ENCODE results near the gene PTPRK. TPM values are rescaled to one million over a fixed set of nuclear protein-coding genes. Genes with fewer than 3 reads are reported as not detected.

The PTPRK gene
- total and polyA plus RNA-seq, 2 experiments from 2014 or later: 26.9 to 56.4 TPM

GRCh38 chr6:128421788-128422187, 98.6 kb downstream of the PTPRK start:
- H3K9me2 ChIP-seq (ENCODE audit: insufficient read depth): no peaks in the 10 kb centered on the region
- DNase-seq (ENCODE audit: low spot score) (no peak), ATAC-seq (no peak)
- H4K20me1 ChIP-seq (replicated peaks; ENCODE audit: insufficient read depth): peaks cover 6% of the 10 kb centered on the region; the same call in 1 of the 2 replicates
- H3K27me3 ChIP-seq (ENCODE audit: insufficient read depth): no peaks in the 10 kb centered on the region
- Mint-ChIP-seq H3K27me3 (ENCODE audit: insufficient read depth, low read depth, poor library complexity) (no peaks in the 10 kb centered on the region), H3K36me3 (ENCODE audit: low read depth) (peaks cover 2% of the 10 kb centered on the region; the same call in 1 of the 3 replicates), H3K4me3 (no peak overlapping the region), H3K9me3 (no peaks in the 10 kb centered on the region), H3K4me1 (peaks cover 10% of the 10 kb centered on the region), H3K27ac (no peak overlapping the region; the same call in 1 of the 2 replicates)
- no peaks in the 10 kb centered on the region for H3K36me3 ChIP-seq (ENCODE audit: insufficient read depth)
- no peak overlapping the region for H3K4me3 ChIP-seq
- no peaks in the 10 kb centered on the region for H3F3A ChIP-seq (replicated peaks; ENCODE audit: low read depth)
- H3K4me2 ChIP-seq: no peak overlapping the region
- peaks cover 44% of the 10 kb centered on the region for H3K79me2 ChIP-seq (replicated peaks; ENCODE audit: insufficient read depth)
- H3K4me1 ChIP-seq (ENCODE audit: insufficient read depth): 0 out of 2 replicates have a peak, but pooled peaks cover 6% of the 10 kb centered on the region
- no peak overlapping the region for H2AFZ ChIP-seq
- H3K27ac ChIP-seq (ENCODE audit: low read depth): no peak overlapping the region
- no peak for TF ChIP-seq ETS1 (IDR thresholded peaks at IDR 0.05)
- no peak for TF ChIP-seq ZNF114 (CRISPR knock-in tag; IDR thresholded peaks at IDR 0.05)
- no peak for TF ChIP-seq CTCF (conservative IDR thresholded peaks at IDR 0.05; ENCODE audit: low read depth in 2 of 2)
- no peak for TF ChIP-seq ZNF331 (CRISPR knock-in tag; IDR thresholded peaks at IDR 0.05; ENCODE audit: low read depth)
- TF ChIP-seq POLR2AphosphoS5 (IDR thresholded peaks at IDR 0.05; ENCODE audit: low read depth): no peak
- TF ChIP-seq EZH2phosphoT487 (IDR thresholded peaks at IDR 0.05; ENCODE audit: unreplicated experiment): no peak
- no peak for TF ChIP-seq EZH2 (IDR thresholded peaks at IDR 0.05; ENCODE audit: low read depth, unreplicated experiment)
- no peak for TF ChIP-seq STAT1 (IDR thresholded peaks at IDR 0.05; ENCODE audit: unreplicated experiment)
- no peak for TF ChIP-seq NANOG (IDR thresholded peaks at IDR 0.05; ENCODE audit: borderline replicate concordance)
- TF ChIP-seq JUNB (IDR thresholded peaks at IDR 0.05; ENCODE audit: unreplicated experiment): no peak

- Histone ChIP-seq H3K27ac (ENCODE audit: low read depth) (no peak overlapping the region), H3K4me3 (no peak overlapping the region), H3K27me3 (ENCODE audit: insufficient read depth) (no peaks in the 10 kb centered on the region), H4K20me1 (replicated peaks; ENCODE audit: insufficient read depth) (0 out of 2 replicates have a peak, but pooled peaks cover 6% of the 10 kb centered on the region), H3F3A (replicated peaks; ENCODE audit: low read depth) (no peaks in the 10 kb centered on the region), H3K36me3 (ENCODE audit: insufficient read depth) (no peaks in the 10 kb centered on the region), H2AFZ (no peak overlapping the region), H3K4me1 (ENCODE audit: insufficient read depth) (peaks cover 6% of the 10 kb centered on the region; the same call in 1 of the 2 replicates), H3K9me2 (ENCODE audit: insufficient read depth) (no peaks in the 10 kb centered on the region), H3K79me2 (replicated peaks; ENCODE audit: insufficient read depth) (peaks cover 45% of the 10 kb centered on the region), H3K4me2 (no peak overlapping the region)
- ATAC-seq (no peak), DNase-seq (ENCODE audit: low spot score) (no peak)
- Mint-ChIP-seq H3K9me3 (no peaks in the 10 kb centered on the region), H3K4me1 (peaks cover 6% of the 10 kb centered on the region), H3K27me3 (ENCODE audit: insufficient read depth, low read depth, poor library complexity) (no peaks in the 10 kb centered on the region), H3K27ac (no peak overlapping the region), H3K36me3 (ENCODE audit: low read depth) (peaks cover 2% of the 10 kb centered on the region; the same call in 2 of the 3 replicates), H3K4me3 (no peak overlapping the region)
- no peak for TF ChIP-seq NANOG (IDR thresholded peaks at IDR 0.05; ENCODE audit: borderline replicate concordance)
- TF ChIP-seq CREB1 (CRISPR knock-in tag; IDR thresholded peaks at IDR 0.05; ENCODE audit: low read depth): no peak
- no peak for TF ChIP-seq ZNF331 (CRISPR knock-in tag; IDR thresholded peaks at IDR 0.05; ENCODE audit: low read depth)
- TF ChIP-seq ETS1 (IDR thresholded peaks at IDR 0.05): no peak
- no peak for TF ChIP-seq POLR2AphosphoS5 (IDR thresholded peaks at IDR 0.05; ENCODE audit: low read depth)
- TF ChIP-seq ZNF462 (CRISPR knock-in tag; IDR thresholded peaks at IDR 0.05): no peak
Measured at GRCh38 chr6:128417698-128418097, 102.7 kb downstream of the PTPRK start.
